Stomach (tissue), 9 donors: ENCODE data around the gene TK1. TPM values are rescaled to one million over a fixed set of nuclear protein-coding genes. Genes with fewer than 3 reads are reported as not detected.

ENCODE experiments used
- DNase-seq, 2 donors: peaks; one replicate each; pipeline versions ENCODE4 v3.0.0 to v3.0.0-alpha.2; 2013 to 2019
- H3K27ac ChIP-seq, 5 donors: fragments of 200-600 bp in 4 of 5; sonication (generic) in 4 of 5; one replicate each; pipeline ENCODE4 v1.5.1; 2013 to 2019; ENCODE audit warnings: mild to moderate bottlenecking in 1 of 5, moderate library complexity in 1 of 5
- H3K27me3 ChIP-seq, 3 donors: fragments of 200-600 bp; sonication (generic); one replicate each; pipeline ENCODE4 v1.5.1; 2017 to 2019; ENCODE audit warnings: mixed run types in 1 of 3
- H3K36me3 ChIP-seq, 4 donors: fragments of 200-600 bp; sonication (generic); 1 replicate in 3 of 4; 2 replicates in 1 of 4; pipeline ENCODE4 v1.5.1; 2016 to 2019
- H3K4me1 ChIP-seq, 4 donors: fragments of 200-600 bp; sonication (generic); one replicate each; pipeline ENCODE4 v1.5.1; 2016 to 2019
- H3K4me3 ChIP-seq, 4 donors: fragments of 200-600 bp; sonication (generic) in 3 of 4; one replicate each; pipeline ENCODE4 v1.5.1; 2016 to 2019; ENCODE audit warnings: mild to moderate bottlenecking in 1 of 4
- H3K9me3 ChIP-seq, 4 donors: fragments of 200-600 bp; sonication (generic); one replicate each; pipeline ENCODE4 v1.5.1; 2016 to 2019
- EP300 ChIP-seq: sonication (generic); formaldehyde crosslinking; IDR thresholded peaks from one replicate; pipeline ENCODE4 v1.6.1; 2017; ENCODE audit warnings: antibody characterized with exemption
- POLR2A ChIP-seq, 4 donors: fragments of 450-650 bp; IDR thresholded peaks; one replicate each; pipeline ENCODE4 v1.6.1; 2016; ENCODE audit warnings: antibody characterized with exemption in 4 of 4, control low read depth in 2 of 4, mild to moderate bottlenecking in 1 of 4, moderate library complexity in 1 of 4
- POLR2AphosphoS5 ChIP-seq, 3 donors: sonication (generic); formaldehyde crosslinking; IDR thresholded peaks; one replicate each; pipeline ENCODE4 v1.6.1; 2016; ENCODE audit warnings: antibody characterized with exemption in 3 of 3
- WGBS, 5 donors: extraction: QIAGEN DNeasy Blood & Tissue Kit in 3 of 5; methylation state at CpG; one replicate each; pipeline versions ENCODE4 v1.1.5 to v1.1.7; 2013 to 2018; 5-methylcytosine and 5-hydroxymethylcytosine counted together
- intact Hi-C: fragments of 100-400 bp; cut with DNase I; formaldehyde crosslinking; loops from one replicate; pipeline ENCODE4 v1.15.1; 2023; ENCODE audit warnings: low total_unique reads
- polyA plus RNA-seq, 3 donors: library from polyadenylated mRNA; stranded (reverse); fragments of 200-250 nt; gene quantifications; one replicate each; pipeline ENCODE4 v1.2.3, GENCODE V29; 2013
- total RNA-seq, 5 donors: library from RNA; depleted of rRNA; stranded (reverse); fragments of >200 nt; gene quantifications; one replicate each; pipeline versions ENCODE4 v1.1.0 to v1.2.3, GENCODE V29; 2014 to 2016
- TF ChIP-seq, protein P1 (sequence below), 7 experiments: fragments of 450-650 bp in 4 of 7; fragments of 200-600 bp in 3 of 7; sonication (generic) in 3 of 7; IDR thresholded peaks; one replicate each; pipeline ENCODE4 v1.5.1; 2016 to 2019; ENCODE audit warnings: antibody characterized with exemption in 7 of 7, control low read depth in 2 of 7, mild to moderate bottlenecking in 1 of 7
- donor health status: healthy with polysubstance abuse.
- donor health status: Bipolar disorder and iron deficiency.
- donor health status: healthy.

The TK1 gene
- total and polyA plus RNA-seq, 8 donors: 4.5 to 38.1 (median 17.7) TPM

DNA sequence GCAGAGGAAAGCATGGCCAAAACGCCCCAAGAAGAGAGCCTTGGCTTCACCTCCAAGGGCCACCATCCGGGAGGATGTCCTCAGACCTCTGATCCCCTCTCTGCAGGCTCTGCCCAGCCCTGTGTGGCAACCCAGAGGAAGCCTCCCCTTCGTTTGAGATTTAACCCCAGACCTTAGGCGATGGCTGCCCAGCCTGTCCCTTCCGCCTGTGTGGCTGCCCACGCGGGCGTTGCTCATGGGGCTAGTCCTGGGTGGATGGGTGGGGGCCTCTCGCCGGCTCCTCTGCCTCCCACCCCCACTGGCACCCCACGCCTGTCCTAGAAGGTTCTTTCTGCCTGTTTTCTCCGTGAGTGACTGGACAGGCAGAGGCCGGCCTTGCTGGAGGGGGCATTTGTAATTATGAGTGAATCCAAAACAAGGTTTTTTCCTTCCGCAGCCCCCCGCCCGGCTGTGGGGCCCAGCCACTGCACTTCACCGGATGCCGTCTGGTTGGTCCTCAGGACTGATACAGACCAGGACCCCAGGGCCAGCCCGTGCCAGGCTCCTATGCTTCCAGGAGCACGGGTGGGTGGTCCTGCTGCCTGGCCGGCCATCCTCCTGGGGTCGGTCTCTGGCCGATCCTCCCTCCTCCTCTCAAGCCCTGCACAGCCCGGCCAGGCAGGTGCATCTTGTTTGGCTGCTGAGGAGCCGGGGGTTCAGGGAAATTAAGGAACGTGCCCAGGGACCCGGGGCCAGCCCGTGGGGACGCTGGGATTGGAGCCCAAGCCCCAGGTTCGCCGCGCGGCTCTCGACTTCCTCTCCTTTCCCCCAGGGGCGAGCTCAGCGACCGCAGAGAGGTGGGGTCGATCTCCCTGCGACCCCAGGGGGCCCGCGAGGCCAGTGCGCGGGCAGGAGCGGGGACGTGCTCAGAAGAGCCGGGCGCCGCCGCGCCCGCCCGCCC is 44.4 kb upstream of the TK1 start, which contains the start of gene TMEM235:
TMEM235 (plus strand) TSS at position 636 of the 940 bp plus-strand sequence. CDS start 393 bp downstream, outside the sequence.
- intact Hi-C loops: no loop called here
- no peak for DNase-seq
- WGBS, 5 donors: 24 to 63% (median 31%) methylated on average over 16 to 52 of the region's 52 CpGs
- no peak for TF ChIP-seq POLR2A (IDR thresholded peaks at IDR 0.05)
- no peak for TF ChIP-seq EP300
- TF ChIP-seq, protein P1, sequence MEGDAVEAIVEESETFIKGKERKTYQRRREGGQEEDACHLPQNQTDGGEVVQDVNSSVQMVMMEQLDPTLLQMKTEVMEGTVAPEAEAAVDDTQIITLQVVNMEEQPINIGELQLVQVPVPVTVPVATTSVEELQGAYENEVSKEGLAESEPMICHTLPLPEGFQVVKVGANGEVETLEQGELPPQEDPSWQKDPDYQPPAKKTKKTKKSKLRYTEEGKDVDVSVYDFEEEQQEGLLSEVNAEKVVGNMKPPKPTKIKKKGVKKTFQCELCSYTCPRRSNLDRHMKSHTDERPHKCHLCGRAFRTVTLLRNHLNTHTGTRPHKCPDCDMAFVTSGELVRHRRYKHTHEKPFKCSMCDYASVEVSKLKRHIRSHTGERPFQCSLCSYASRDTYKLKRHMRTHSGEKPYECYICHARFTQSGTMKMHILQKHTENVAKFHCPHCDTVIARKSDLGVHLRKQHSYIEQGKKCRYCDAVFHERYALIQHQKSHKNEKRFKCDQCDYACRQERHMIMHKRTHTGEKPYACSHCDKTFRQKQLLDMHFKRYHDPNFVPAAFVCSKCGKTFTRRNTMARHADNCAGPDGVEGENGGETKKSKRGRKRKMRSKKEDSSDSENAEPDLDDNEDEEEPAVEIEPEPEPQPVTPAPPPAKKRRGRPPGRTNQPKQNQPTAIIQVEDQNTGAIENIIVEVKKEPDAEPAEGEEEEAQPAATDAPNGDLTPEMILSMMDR (IDR thresholded peaks at IDR 0.05): no peak
- TF ChIP-seq POLR2AphosphoS5 (IDR thresholded peaks at IDR 0.05): no peak
- Histone ChIP-seq H3K27ac (no peak within 1 kb of the TSS), H3K27me3 (peaks cover 5 to 73% (median 38%) of the 10 kb centered on the region in 3 donors), H3K9me3 (no peaks in the 10 kb centered on the region), H3K36me3 (no peaks in the 10 kb centered on the region), H3K4me1 (peaks cover 0 to 20% (median 9%) of the 10 kb centered on the region in 4 donors), H3K4me3 (peak within 1 kb of the TSS in 1 of 4 donors; percentile 15)

DNA sequence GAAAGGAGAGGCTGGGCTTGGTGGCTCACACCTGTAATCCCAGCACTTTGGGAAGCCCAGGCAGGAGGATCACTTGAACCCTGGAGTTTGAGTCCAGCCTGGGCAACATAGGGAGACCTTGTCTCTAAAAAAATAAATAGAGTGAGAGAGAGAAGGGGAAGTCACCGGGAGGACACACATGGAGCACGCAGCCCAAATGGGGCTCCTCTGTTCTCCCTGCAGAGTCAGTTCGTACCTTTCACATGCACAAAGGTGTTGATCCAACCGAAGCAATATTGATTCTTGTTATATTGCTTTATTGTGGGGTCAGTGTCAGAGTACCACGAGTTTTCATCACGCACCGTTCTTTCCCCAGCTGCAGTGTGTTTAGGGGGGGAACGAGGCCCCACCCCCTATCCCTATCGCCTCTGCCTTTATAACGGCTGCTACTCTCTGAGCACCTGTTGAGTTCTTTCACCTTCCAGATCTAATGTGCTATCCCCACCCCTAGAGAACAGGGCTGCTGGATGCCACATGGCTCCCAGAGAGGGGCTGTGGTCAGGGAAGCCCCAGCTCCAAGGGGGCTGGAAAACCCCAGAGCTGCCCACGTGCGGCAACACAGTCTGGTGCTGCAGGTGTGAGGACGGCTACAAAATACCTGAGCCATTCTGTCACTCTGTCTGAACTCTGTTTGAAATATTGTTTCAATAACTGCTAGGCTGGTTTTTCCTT is 43.6 kb upstream of the TK1 start:
- 40 to 49% (median 46%) methylated on average over 11 to 13 of the region's 13 CpGs for WGBS, 5 donors
- H3K9me3 ChIP-seq: no peaks in the 10 kb centered on the region

DNA sequence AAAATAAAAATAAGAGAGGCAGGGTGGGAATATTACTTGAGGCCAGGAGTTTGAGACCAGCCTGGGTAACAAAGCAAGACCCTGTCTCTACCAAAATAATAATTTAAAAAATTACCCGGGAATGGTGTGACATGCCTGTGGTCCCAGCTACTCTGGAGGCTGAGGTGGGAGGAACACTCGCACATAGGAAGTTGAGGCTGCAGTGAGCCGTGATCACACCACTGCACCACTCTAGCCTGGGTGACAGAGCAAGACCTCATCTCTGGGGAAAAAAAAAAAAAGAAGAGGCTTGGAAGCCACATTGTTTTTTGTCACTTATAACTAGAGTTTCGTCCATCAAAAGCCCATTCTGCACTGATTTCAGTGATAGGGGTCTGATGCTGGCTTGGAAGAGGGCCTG is 41.3 kb upstream of the TK1 start:
- H3K9me3 ChIP-seq: no peaks in the 10 kb centered on the region
- peaks cover 0 to 10% (median 0%) of the 10 kb centered on the region in 4 donors for H3K36me3 ChIP-seq
- H3K27ac ChIP-seq: no peak overlapping the region
- DNase-seq: no peak
- H3K4me3 ChIP-seq: no peak overlapping the region
- H3K27me3 ChIP-seq: peaks cover 5 to 62% (median 38%) of the 10 kb centered on the region in 3 donors
- TF ChIP-seq POLR2A (IDR thresholded peaks at IDR 0.05) (no peak), POLR2AphosphoS5 (IDR thresholded peaks at IDR 0.05) (no peak), EP300 (no peak)
- TF ChIP-seq, protein P1 (IDR thresholded peaks at IDR 0.05): no peak
- intact Hi-C loops: no loop called here
- H3K4me1 ChIP-seq: peaks cover 0 to 20% (median 9%) of the 10 kb centered on the region in 4 donors
- WGBS, 5 donors: 80 to 87% (median 86%) methylated on average over 4 of the region's 4 CpGs

More for the DNA sequence above, 43.6 kb upstream of the TK1 start:
- Histone ChIP-seq H3K36me3 (no peaks in the 10 kb centered on the region), H3K27me3 (peaks cover 5 to 73% (median 38%) of the 10 kb centered on the region in 3 donors), H3K4me3 (no peak overlapping the region), H3K4me1 (peaks cover 0 to 20% (median 9%) of the 10 kb centered on the region in 4 donors), H3K27ac (no peak overlapping the region)
- intact Hi-C loops: no loop called here
- TF ChIP-seq EP300: no peak
- TF ChIP-seq POLR2AphosphoS5 (IDR thresholded peaks at IDR 0.05): no peak
- TF ChIP-seq POLR2A (IDR thresholded peaks at IDR 0.05): no peak
- TF ChIP-seq, protein P1 (IDR thresholded peaks at IDR 0.05): no peak
- no peak for DNase-seq

DNA sequence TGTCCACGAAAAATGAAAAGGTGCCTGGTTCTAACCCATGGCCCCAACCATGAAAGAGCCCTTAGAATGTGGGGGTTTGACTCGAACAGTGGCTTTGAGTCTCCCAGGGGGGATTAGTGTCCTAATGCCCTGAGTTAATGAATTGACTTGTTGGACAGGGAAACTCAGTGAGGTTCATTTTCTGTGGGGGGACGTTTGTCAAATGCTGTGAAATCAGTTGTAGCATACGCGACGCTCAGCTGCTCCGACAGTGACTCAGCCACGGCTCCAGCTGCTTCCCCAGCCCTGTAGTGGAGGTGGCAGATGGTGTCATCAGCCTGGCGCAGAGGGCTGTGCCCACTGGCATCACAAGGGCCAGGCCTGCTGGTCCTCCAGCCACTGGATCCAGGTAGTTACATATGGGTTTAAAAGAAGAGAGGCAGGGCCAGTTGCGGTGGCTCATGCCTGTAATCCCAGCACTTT is 40.6 kb upstream of the TK1 start:
- H3K27me3 ChIP-seq: peaks cover 5 to 55% (median 31%) of the 10 kb centered on the region in 3 donors
- no peaks in the 10 kb centered on the region for H3K9me3 ChIP-seq
- intact Hi-C loops: no loop called here
- peaks cover 0 to 20% (median 8%) of the 10 kb centered on the region in 4 donors for H3K4me1 ChIP-seq
- no peak overlapping the region for H3K4me3 ChIP-seq
- WGBS, 5 donors: 75 to 80% (median 78%) methylated on average over 4 to 10 of the region's 10 CpGs
- no peak overlapping the region for H3K27ac ChIP-seq
- TF ChIP-seq EP300: no peak
- TF ChIP-seq, protein P1 (IDR thresholded peaks at IDR 0.05): no peak
- TF ChIP-seq POLR2AphosphoS5 (IDR thresholded peaks at IDR 0.05): no peak
- TF ChIP-seq POLR2A (IDR thresholded peaks at IDR 0.05): no peak
- peaks cover 0 to 10% (median 0%) of the 10 kb centered on the region in 4 donors for H3K36me3 ChIP-seq
- no peak for DNase-seq
